HG03108 (cell line): ENCODE data around the gene ZNF688.

ENCODE experiments used
- ATAC-seq: cut with Tn5 transposase; IDR thresholded peaks from one replicate; pipeline ENCODE4 v1.9.1; 2021; ENCODE audit warnings: moderate library complexity; ENCODE audit not compliant: unreplicated experiment

The ZNF688 gene

GRCh38 chr16:30521873-30522641, 49.5 kb downstream of the ZNF688 start:
- no peak for ATAC-seq

- no peak for ATAC-seq
Measured at GRCh38 chr16:30521476-30521872, 50.0 kb downstream of the ZNF688 start.
